Skeletal muscle tissue (tissue), 4 donors: ENCODE data around the gene DYNLRB1. TPM values are rescaled to one million over a fixed set of nuclear protein-coding genes. Genes with fewer than 3 reads are reported as not detected.
"Not testable (repeated sequence)": the region's sequence is repeated elsewhere in the genome, so short reads cannot be mapped to it uniquely, and the experiment has no call there.

Experiments used
- H3K27ac ChIP-seq: one replicate; pipeline ENCODE4 v1.7.0; 2013; ENCODE audit warnings: mild to moderate bottlenecking, low read depth, low read length, inconsistent platforms
- H3K27me3 ChIP-seq, 3 donors: one replicate each; pipeline ENCODE4 v1.7.0; 2013; ENCODE audit warnings: low read length in 3 of 3; ENCODE audit not compliant: control insufficient read depth in 3 of 3, insufficient read depth in 3 of 3
- H3K36me3 ChIP-seq, 3 donors: one replicate each; pipeline ENCODE4 v1.7.0; 2013; ENCODE audit warnings: low read length in 3 of 3; ENCODE audit not compliant: control insufficient read depth in 3 of 3, insufficient read depth in 3 of 3
- H3K4me1 ChIP-seq, 3 donors: one replicate each; pipeline ENCODE4 v1.7.0; 2013; ENCODE audit warnings: low read length in 3 of 3, mild to moderate bottlenecking in 3 of 3; ENCODE audit not compliant: control insufficient read depth in 3 of 3, insufficient read depth in 3 of 3
- H3K4me3 ChIP-seq, 3 donors: one replicate each; pipeline ENCODE4 v1.7.0; 2013; ENCODE audit warnings: low read length in 3 of 3
- H3K9ac ChIP-seq, 3 donors: one replicate each; pipeline ENCODE4 v1.7.0; 2013; ENCODE audit warnings: low read length in 3 of 3, mild to moderate bottlenecking in 3 of 3, moderate library complexity in 2 of 3, low read depth in 1 of 3
- H3K9me3 ChIP-seq, 3 donors: one replicate each; pipeline ENCODE4 v1.7.0; 2013; ENCODE audit warnings: low read length in 3 of 3; ENCODE audit not compliant: control insufficient read depth in 3 of 3
- total RNA-seq: library from RNA; depleted of rRNA; stranded (reverse); fragments of >200 nt; gene quantifications from one replicate; pipeline ENCODE4 v1.2.3, GENCODE V29; 2014
- donor health status: Osteomylitis.

The DYNLRB1 gene
- total RNA-seq = 28.7 TPM

DNA sequence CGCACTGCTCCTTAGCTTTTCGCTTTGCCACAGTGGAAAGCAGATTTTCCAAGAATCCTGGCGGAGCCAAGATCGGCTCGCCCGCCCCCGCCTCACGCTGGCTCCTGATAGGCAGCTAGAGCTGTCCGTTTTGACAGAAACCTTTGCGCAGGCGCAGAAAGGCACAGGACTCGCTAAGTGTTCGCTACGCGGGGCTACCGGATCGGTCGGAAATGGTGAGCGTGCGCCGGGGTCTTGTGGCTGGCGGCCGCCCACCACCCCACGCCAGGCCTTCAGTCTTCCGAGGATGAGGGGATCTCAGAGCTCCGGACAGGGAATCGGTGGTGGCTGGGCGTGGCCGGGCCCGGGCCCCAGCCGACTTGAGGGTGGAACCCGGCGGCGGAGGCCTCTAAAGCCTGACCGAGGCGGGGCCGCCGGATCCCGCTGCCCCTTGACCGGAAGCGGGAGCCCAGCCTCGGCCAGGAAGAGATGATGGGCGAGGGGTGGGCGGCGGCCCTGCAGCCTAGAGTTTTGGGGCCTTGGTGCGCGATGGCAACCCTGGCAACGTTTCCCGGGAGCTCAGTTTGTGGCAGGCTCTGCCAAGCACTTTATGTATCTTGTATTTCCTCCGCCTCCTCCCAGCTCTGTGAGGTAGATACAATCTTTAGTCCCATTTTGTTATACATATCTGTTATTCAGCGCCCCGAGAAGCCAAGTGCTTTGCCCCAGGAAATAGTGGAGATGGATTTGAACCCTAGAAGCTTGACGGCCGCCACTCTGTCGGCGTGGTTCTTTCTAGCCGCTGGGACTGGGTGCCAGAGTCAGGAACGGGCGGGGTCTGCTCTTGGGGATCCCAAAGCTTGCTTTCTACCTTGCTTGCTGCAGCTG, at the start of gene DYNLRB1:
TSS of gene DYNLRB1 (plus strand) at position 176 of the 867 bp plus-strand sequence. CDS start at position 213, 37 bp downstream.
- Histone ChIP-seq H3K4me1 (peaks cover 12 to 28% (median 26%) of the 10 kb centered on the region in 3 donors), H3K9me3 (no peaks in the 10 kb centered on the region), H3K9ac (peak within 1 kb of the TSS; percentile 86 to 93 (median 93)), H3K36me3 (peaks cover 0 to under 1% (median 0%) of the 10 kb centered on the region in 3 donors), H3K4me3 (peak within 1 kb of the TSS; percentile 92 to 95 (median 94)), H3K27ac (peak within 1 kb of the TSS; percentile 91), H3K27me3 (no peaks in the 10 kb centered on the region)

DNA sequence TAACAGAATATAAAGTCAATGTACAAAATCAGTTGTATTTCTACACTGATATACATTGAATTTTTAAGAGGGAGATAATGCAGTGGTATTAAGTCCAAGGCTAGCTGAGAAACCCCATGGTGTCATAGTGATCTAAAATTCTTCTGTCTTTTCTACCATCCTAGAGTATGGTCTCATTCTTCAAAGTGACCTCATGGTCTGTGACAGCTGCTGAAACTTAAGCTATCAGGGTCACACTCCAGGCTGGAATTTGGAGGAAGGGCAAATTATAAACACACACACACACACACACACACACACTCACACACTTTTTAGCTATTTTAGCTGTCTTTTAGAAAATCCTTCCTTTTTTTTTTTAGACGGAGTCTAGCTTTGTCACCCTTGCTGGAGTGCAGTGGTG, 47.3 kb upstream of the DYNLRB1 start:
- Histone ChIP-seq H3K9me3 (no peaks in the 10 kb centered on the region), H3K9ac (no peak overlapping the region), H3K27ac (no peak overlapping the region), H3K4me3 (no peak overlapping the region), H3K4me1 (peaks cover 3 to 6% (median 3%) of the 10 kb centered on the region in 3 donors), H3K27me3 (no peaks in the 10 kb centered on the region), H3K36me3 (peaks cover 0 to 10% (median 3%) of the 10 kb centered on the region in 3 donors)

DNA sequence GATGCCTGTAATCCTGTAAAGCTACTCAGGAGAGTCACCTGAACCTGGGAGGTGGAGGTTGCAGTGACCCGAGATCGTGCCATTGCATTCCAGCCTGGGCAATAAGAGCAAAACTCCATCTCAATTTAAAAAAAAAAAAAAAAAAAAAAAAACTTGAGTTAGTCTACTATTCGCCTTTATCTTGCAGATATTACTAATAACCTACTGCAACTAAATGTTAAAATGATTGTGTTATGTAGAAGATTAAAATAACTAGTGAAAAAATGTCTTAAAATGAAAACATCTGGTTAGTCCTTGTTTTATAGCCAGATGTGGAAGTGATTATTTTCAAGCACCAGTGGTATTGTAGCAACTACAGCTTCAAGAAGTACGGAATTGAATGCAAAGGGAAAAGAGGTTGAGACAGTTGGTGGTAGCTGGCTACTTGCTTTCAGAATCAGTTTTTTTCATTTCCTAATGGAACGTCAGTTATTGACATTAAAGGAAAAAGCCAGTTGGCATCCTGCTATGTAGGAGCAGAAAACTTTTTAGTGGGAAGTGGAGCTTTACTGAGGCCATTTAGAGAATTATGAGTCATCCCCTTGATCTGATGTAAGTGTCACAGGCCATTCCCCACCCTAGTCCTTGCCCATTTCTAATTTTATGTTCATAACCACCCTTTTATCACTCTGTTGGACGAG, 43.8 kb upstream of the DYNLRB1 start:
- peaks cover 0 to 10% (median 3%) of the 10 kb centered on the region in 3 donors for H3K36me3 ChIP-seq
- H3K4me3 ChIP-seq = no peak overlapping the region
- no peaks in the 10 kb centered on the region for H3K9me3 ChIP-seq
- H3K27me3 ChIP-seq = no peaks in the 10 kb centered on the region
- no peak overlapping the region for H3K27ac ChIP-seq
- H3K9ac ChIP-seq = no peak overlapping the region
- H3K4me1 ChIP-seq = peaks cover 3 to 6% (median 3%) of the 10 kb centered on the region in 3 donors

DNA sequence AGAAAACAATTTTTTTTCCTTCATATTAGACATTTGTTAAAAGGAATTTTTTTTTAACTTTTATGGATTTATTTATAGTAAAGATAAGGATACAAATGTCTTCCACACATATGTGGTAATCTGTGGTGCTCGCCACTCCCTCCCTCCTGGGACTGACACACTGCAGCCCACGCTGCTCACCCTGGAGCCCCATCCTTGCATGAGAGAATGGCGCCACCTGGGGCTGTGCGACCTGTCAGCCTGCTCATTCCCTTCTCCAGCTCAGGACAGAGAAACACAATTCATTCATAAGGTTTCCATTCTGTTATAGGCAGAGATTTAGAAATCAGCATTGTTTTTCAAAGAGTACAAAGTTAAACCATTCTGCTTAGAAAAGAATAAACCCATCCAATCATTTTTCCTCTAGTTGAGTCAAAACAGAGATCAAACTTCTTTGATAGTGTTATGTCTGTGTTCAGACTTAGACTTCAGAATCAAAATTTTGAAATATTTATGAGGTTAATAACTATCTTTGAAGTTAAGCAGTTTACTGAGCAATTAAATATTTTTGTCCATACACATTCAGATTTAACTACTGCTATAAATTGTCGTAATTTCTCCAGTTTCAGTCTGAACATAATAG, 42.8 kb upstream of the DYNLRB1 start:
- peaks cover 0 to 10% (median 8%) of the 10 kb centered on the region in 3 donors for H3K36me3 ChIP-seq
- no peaks in the 10 kb centered on the region for H3K9me3 ChIP-seq
- H3K4me3 ChIP-seq = no peak overlapping the region
- H3K4me1 ChIP-seq = peaks cover 3 to 6% (median 3%) of the 10 kb centered on the region in 3 donors
- H3K9ac ChIP-seq = no peak overlapping the region
- no peak overlapping the region for H3K27ac ChIP-seq
- H3K27me3 ChIP-seq = no peaks in the 10 kb centered on the region

DNA sequence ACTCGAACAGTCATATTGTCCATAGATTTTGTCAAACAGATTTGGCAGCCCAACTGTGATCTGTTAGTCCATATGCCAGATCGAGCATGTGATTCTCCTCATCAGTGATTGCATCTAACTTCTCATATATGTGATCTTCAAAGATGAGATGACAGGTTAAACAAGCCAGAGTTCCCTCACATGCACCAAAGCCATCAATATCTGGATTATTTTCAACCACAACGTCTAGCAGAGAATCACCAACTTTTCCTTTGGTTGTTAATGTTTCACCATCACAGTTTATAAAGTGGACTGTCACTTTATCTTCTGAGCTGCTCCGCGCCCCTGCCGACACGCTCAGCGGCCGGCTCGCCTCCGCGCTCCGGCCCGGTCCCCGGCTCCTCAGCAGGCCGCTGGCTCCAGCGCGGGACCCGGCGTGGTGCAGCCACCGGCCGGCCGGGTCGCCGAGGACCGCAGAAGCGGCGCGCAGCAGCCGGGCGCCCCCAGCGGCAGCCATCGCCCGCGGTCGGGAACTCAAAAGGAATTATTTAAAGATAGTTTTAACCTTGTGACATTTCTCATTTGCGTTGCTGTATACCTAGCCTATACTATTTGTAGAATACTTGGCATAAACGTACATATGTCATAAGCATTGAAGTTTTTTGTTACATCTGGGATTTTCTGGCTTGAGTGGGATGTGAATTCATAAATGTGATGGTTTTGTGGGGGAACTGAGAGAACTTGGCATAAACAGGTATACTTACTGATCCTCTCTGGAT, 40.1 kb upstream of the DYNLRB1 start:
- Histone ChIP-seq H3K9me3 (no peaks in the 10 kb centered on the region), H3K27ac (no peak overlapping the region), H3K36me3 (peaks cover 0 to 18% (median 8%) of the 10 kb centered on the region in 3 donors), H3K9ac (no peak overlapping the region), H3K4me1 (peaks cover 0 to 6% (median 3%) of the 10 kb centered on the region in 3 donors), H3K27me3 (no peaks in the 10 kb centered on the region), H3K4me3 (no peak overlapping the region)

DNA sequence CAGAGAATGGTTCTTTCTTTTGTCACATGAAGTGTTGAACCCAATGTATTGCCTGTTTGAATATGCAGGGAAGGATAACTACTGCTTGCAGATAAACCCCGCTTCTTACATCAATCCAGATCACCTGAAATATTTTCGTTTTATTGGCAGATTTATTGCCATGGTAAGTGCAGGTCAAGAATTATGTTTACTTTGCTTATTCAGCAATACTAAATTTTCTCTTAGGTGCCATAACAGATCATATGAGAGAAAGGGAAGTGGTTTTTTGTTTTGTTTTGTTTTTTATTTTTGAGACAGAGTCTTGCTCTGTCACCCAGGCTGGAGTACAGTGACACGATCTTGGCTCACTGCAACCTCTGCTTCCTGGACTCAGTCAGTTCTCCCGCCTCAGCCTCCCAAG, 36.6 kb upstream of the DYNLRB1 start:
- Histone ChIP-seq H3K27me3 (no peaks in the 10 kb centered on the region), H3K9me3 (no peaks in the 10 kb centered on the region), H3K9ac (no peak overlapping the region), H3K4me3 (no peak overlapping the region), H3K27ac (no peak overlapping the region), H3K4me1 (no peaks in the 10 kb centered on the region), H3K36me3 (peaks cover 6 to 30% (median 19%) of the 10 kb centered on the region in 3 donors)

DNA sequence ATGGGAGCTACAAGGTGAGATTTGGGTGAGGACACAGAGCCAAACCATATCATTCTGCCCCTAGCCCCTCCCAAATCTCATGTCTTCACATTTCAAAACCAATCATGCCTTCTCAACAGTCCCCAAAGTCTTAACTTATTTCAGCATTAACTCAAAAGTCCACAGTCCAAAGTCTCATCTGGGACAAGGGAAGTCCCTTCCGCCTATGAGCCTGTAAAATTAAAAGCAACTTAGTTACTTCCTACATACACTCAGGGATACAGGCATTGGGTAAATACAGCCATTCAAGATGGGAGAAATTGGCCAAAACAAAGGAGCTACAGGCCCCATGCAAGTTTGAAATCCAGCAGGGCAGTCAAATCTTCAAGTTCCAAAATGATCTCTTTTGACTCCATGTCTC, 34.1 kb upstream of the DYNLRB1 start:
- H3K36me3 ChIP-seq = peaks cover 6 to 32% (median 20%) of the 10 kb centered on the region in 3 donors
- H3K4me1 ChIP-seq, H3K27ac ChIP-seq, H3K9me3 ChIP-seq, H3K27me3 ChIP-seq, H3K9ac ChIP-seq, H3K4me3 ChIP-seq: not testable (repeated sequence)

DNA sequence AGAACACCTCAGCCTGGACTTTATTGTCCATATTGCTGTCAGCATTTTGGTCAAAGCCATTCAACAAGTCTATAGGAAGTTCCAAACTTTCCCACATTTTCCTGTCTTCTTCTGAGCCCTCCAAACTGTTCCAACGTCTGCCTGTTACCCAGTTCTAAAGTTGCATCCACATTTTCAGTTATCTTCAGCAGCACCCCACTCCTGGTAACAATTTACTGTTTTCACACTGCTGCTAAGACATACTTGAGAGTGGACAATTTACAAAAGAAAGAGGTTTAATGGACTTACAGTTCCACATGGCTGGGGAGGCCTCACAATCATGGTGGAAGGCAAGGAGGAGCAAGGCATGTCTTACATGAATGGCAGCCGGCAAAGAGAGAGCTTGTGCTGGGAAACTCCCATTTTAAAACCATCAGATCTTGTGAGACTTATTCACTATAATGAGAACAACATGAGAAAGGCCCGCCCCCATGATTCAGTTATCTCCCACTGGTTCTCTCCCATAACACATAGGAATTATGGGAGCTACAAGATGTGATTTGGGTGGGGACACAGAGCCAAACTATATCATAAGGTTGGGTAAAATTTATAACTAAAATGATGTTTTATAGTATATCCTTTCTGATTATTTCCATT, 32.5 kb upstream of the DYNLRB1 start:
- not testable (repeated sequence) for H3K4me1 ChIP-seq, H3K9ac ChIP-seq, H3K4me3 ChIP-seq, H3K27ac ChIP-seq, H3K9me3 ChIP-seq, H3K27me3 ChIP-seq
- H3K36me3 ChIP-seq = peaks cover 10 to 36% (median 23%) of the 10 kb centered on the region in 3 donors

DNA sequence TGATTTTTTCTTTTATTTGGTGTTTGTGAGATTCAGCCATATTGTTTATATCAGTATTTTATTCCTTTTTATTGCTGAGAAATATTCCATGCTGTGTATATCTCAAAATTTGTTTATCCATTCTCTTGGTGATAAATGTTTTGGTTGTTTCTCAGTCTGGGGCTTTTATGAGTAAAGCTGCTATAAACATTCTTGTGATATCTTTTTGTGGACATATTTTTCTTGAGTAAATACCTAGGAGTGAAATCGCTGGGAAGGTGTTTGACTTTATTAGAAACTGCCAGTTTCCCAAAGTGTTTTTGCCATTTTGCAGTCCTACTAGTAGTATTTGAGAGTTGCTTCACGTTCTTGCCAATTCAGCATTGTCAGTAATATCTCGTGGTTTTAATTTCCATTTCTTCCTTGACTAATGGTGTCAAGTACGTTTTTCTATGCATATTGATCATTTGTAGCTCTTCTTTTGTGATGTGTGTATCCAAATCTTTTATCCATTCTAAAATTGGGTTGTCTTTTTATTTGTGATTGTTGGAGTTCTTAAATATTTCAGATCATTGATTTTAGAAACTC, 31.1 kb upstream of the DYNLRB1 start:
- no peaks in the 10 kb centered on the region for H3K4me1 ChIP-seq
- no peak overlapping the region for H3K4me3 ChIP-seq
- H3K9ac ChIP-seq = no peak overlapping the region
- no peak overlapping the region for H3K27ac ChIP-seq
- H3K9me3 ChIP-seq = no peaks in the 10 kb centered on the region
- H3K27me3 ChIP-seq = no peaks in the 10 kb centered on the region
- H3K36me3 ChIP-seq = peaks cover 14 to 36% (median 31%) of the 10 kb centered on the region in 3 donors
